Fibroblast of villous mesenchyme (primary cell): ENCODE results near the gene CRTAC1. TPM values are rescaled to one million over a fixed set of nuclear protein-coding genes. Genes with fewer than 3 reads are reported as not detected.
A peak's percentile ranks its signal among the peaks of the same experiment; 100 is the strongest.

ENCODE experiments used
- DNase-seq: peaks from one replicate; pipeline ENCODE4 v3.0.0-alpha.2; 2010; ENCODE audit warnings: low read depth
- H3K4me3 ChIP-seq: 2 replicates; pipeline ENCODE4 v1.5.1; 2011; ENCODE audit warnings: low read depth, mild to moderate bottlenecking, low read length
- CTCF ChIP-seq: IDR thresholded peaks from 2 replicates; pipeline ENCODE4 v1.5.1; 2012; ENCODE audit warnings: low read depth, mild to moderate bottlenecking, low read length; ENCODE audit not compliant: insufficient read depth
- total RNA-seq: library from RNA; depleted of rRNA; stranded (reverse); fragments of >200 nt; gene quantifications from 2 replicates; pipeline ENCODE4 v1.2.3, GENCODE V29; 2012

The CRTAC1 gene
- total RNA-seq, 1 donor = not detected

- H3K4me3 ChIP-seq = no peak overlapping the region
- TF ChIP-seq CTCF = no peak
- DNase-seq = no peak
These were observed 1.0 kb downstream of the CRTAC1 start for GRCh38 chr10:98029149-98030092.

GRCh38 chr10:98028168-98028770 is 2.2 kb downstream of the CRTAC1 start:
- DNase-seq = peak; percentile 34
- no peak overlapping the region for H3K4me3 ChIP-seq
- TF ChIP-seq CTCF = peak; percentile 76

GRCh38 chr10:98023024-98023423 is 7.4 kb downstream of the CRTAC1 start:
- no peak overlapping the region for H3K4me3 ChIP-seq
- TF ChIP-seq CTCF = no peak
- DNase-seq = no peak

GRCh38 chr10:98020784-98021183 is 9.6 kb downstream of the CRTAC1 start:
- no peak overlapping the region for H3K4me3 ChIP-seq
- DNase-seq = no peak
- TF ChIP-seq CTCF = no peak

- TF ChIP-seq CTCF = no peak
- DNase-seq = no peak
- H3K4me3 ChIP-seq = no peak overlapping the region
These were observed 10.2 kb downstream of the CRTAC1 start for GRCh38 chr10:98020254-98020653.

GRCh38 chr10:98019784-98020183 is 10.6 kb downstream of the CRTAC1 start:
- DNase-seq = no peak
- no peak for TF ChIP-seq CTCF
- no peak overlapping the region for H3K4me3 ChIP-seq
